WTC11 (cell line): ENCODE results near the gene CS. TPM values are rescaled to one million over a fixed set of nuclear protein-coding genes. Genes with fewer than 3 reads are reported as not detected.

Source experiments
- ATAC-seq: fragments of 200-7000 bp; cut with Tn5 transposase; 2 replicates; pipeline ENCODE4 v1.10.0; 2021; ENCODE audit warnings: mild to moderate bottlenecking, moderate library complexity
- CTCF ChIA-PET: fragments of 300-600 bp; sonication (Branson Sonifier 250); formaldehyde crosslinking; loops from one replicate; lab custom pipeline; 2021; ENCODE audit warnings: antibody characterized with exemption; lab: Charles Lee
- POLR2A ChIA-PET: fragments of 350-600 bp; sonication (Branson Sonifier 250); formaldehyde crosslinking; loops from one replicate; lab custom pipeline; 2021; ENCODE audit warnings: antibody characterized with exemption; lab: Charles Lee
- DNase-seq: peaks from one replicate; pipeline ENCODE4 v3.0.0; 2021; ENCODE audit warnings: low spot score
- H3K27ac Mint-ChIP-seq: 2 replicates; pipeline ENCODE4 v1.8.0; 2021; ENCODE audit warnings: mixed read lengths
- H3K27me3 Mint-ChIP-seq: 2 replicates; pipeline ENCODE4 v1.8.0; 2021; ENCODE audit warnings: low read depth, mild to moderate bottlenecking, moderate library complexity, mixed read lengths
- H3K36me3 Mint-ChIP-seq: 2 replicates; pipeline ENCODE4 v1.8.0; 2021; ENCODE audit warnings: mixed read lengths
- H3K4me1 Mint-ChIP-seq: 2 replicates; pipeline ENCODE4 v1.8.0; 2022; ENCODE audit warnings: mixed read lengths
- H3K4me3 Mint-ChIP-seq: 2 replicates; pipeline ENCODE4 v1.8.0; 2021; ENCODE audit warnings: mild to moderate bottlenecking, moderate library complexity, mixed read lengths
- H3K9me3 Mint-ChIP-seq: 2 replicates; pipeline ENCODE4 v1.8.0; 2021; ENCODE audit warnings: mixed read lengths
- AFF4 ChIP-seq: sonication (generic); formaldehyde crosslinking; IDR thresholded peaks from 2 replicates; pipeline ENCODE4 v1.8.1; 2023; ENCODE audit warnings: mild to moderate bottlenecking, missing genetic modification reagents, borderline replicate concordance
- AR ChIP-seq: fragments of 250-450 bp; sonication (Bioruptor Pico); IDR thresholded peaks from 2 replicates; pipeline ENCODE4 v1.9.0; 2021; ENCODE audit warnings: mild to moderate bottlenecking
- ATF1 ChIP-seq: sonication (generic); formaldehyde crosslinking; IDR thresholded peaks from 2 replicates; pipeline ENCODE4 v1.8.1; 2023; ENCODE audit warnings: mild to moderate bottlenecking, moderate library complexity, missing genetic modification reagents
- E2F1 ChIP-seq: sonication (generic); formaldehyde crosslinking; IDR thresholded peaks from 2 replicates; pipeline ENCODE4 v1.8.0; 2022; ENCODE audit warnings: mild to moderate bottlenecking, missing genetic modification reagents
- ETV6 ChIP-seq: sonication (generic); formaldehyde crosslinking; IDR thresholded peaks from 2 replicates; pipeline ENCODE4 v1.8.1; 2022; ENCODE audit warnings: mild to moderate bottlenecking, missing genetic modification reagents
- FOXK1 ChIP-seq: sonication (generic); formaldehyde crosslinking; IDR thresholded peaks from 2 replicates; pipeline ENCODE4 v1.8.0; 2022; ENCODE audit warnings: mild to moderate bottlenecking, moderate library complexity, missing genetic modification reagents
- FOXP1 ChIP-seq: sonication (generic); formaldehyde crosslinking; IDR thresholded peaks from 2 replicates; pipeline ENCODE4 v1.8.0; 2022; ENCODE audit warnings: missing genetic modification reagents, mild to moderate bottlenecking, moderate library complexity, borderline replicate concordance
- GTF2I ChIP-seq: fragments of 250-450 bp; sonication (Bioruptor Pico); conservative IDR thresholded peaks from 2 replicates; pipeline ENCODE4 v1.4.0; 2021; ENCODE audit warnings: mild to moderate bottlenecking
- ZMAT4 ChIP-seq: fragments of 250-450 bp; sonication (Bioruptor Pico); IDR thresholded peaks from 2 replicates; pipeline ENCODE4 v1.9.0; 2021; ENCODE audit warnings: mild to moderate bottlenecking
- ZNF281 ChIP-seq: sonication (generic); formaldehyde crosslinking; IDR thresholded peaks from 2 replicates; pipeline ENCODE4 v1.8.0; 2023; ENCODE audit warnings: mild to moderate bottlenecking, missing genetic modification reagents
- ZNF425 ChIP-seq: fragments of 250-450 bp; sonication (Bioruptor Pico); conservative IDR thresholded peaks from 2 replicates; pipeline ENCODE4 v1.9.0; 2021; ENCODE audit warnings: mild to moderate bottlenecking
- total RNA-seq: library from RNA; stranded (reverse); gene quantifications from 3 replicates; pipeline ENCODE4 v1.2.3, GENCODE V29; 2021

Gene CS
- total RNA-seq, 1 experiment from 2014 or later = 275 TPM

GRCh38 chr12:56241424-56242303 lies 58.5 kb downstream of the CS start (continued):
- TF ChIP-seq AFF4 (CRISPR knock-in tag) = no peak
- no peak for TF ChIP-seq ATF1

- peaks cover 6% of the 10 kb centered on the region for H3K4me1 Mint-ChIP-seq
- no peaks in the 10 kb centered on the region for H3K9me3 Mint-ChIP-seq
- peaks cover 23% of the 10 kb centered on the region for H3K36me3 Mint-ChIP-seq
- CTCF ChIA-PET = interaction anchor here (0.8 to 1.7 kb wide), 5 partner anchors 16 to 48 kb away, joined by 3 to 8 read pairs (median 4); partner anchors contain the start of genes ANKRD52, RNF41 and SMARCC2
- peaks cover 24% of the 10 kb centered on the region for H3K27me3 Mint-ChIP-seq
- DNase-seq (peak; percentile 29), ATAC-seq (peak; percentile 73)
- H3K4me3 Mint-ChIP-seq = no peak overlapping the region
- POLR2A ChIA-PET = interaction anchor here (1.0 to 2.2 kb wide), 2 partner anchors 16 to 75 kb away, joined by 3 to 7 read pairs; partner anchors contain the start of gene RNF41
- H3K27ac Mint-ChIP-seq = no peak overlapping the region
- TF ChIP-seq ETV6 (CRISPR knock-in tag) = no peak
These were observed 62.6 kb downstream of the CS start for GRCh38 chr12:56237552-56237951.

- no peak for ATAC-seq
- Mint-ChIP-seq H3K9me3 (no peaks in the 10 kb centered on the region), H3K4me3 (no peak overlapping the region), H3K36me3 (peaks cover 18% of the 10 kb centered on the region), H3K4me1 (peaks cover 6% of the 10 kb centered on the region), H3K27ac (no peak overlapping the region), H3K27me3 (peaks cover 27% of the 10 kb centered on the region)
- ChIA-PET POLR2A (interaction anchor here (0.6 to 2.2 kb wide), 3 partner anchors 16 to 74 kb away, joined by 3 to 7 read pairs (median 3); partner anchors contain the start of gene RNF41), CTCF (interaction anchor here (0.8 to 4.4 kb wide), 6 partner anchors 15 to 85 kb away, joined by 3 to 18 read pairs (median 4); partner anchors contain the start of genes ANKRD52, RNF41 and SMARCC2)
- TF ChIP-seq AR (CRISPR knock-in tag) (no peak), FOXK1 (CRISPR knock-in tag) (no peak), E2F1 (CRISPR knock-in tag) (no peak)
- DNase-seq = no peak
These were observed 63.1 kb downstream of the CS start for GRCh38 chr12:56236985-56237384.

GRCh38 chr12:56236091-56236490 lies 64.0 kb downstream of the CS start:
- H3K27ac Mint-ChIP-seq = no peak overlapping the region
- peaks cover 9% of the 10 kb centered on the region for H3K36me3 Mint-ChIP-seq
- ATAC-seq = no peak
- TF ChIP-seq GTF2I (CRISPR knock-in tag) = no peak
- TF ChIP-seq ZMAT4 = no peak
- no peak for TF ChIP-seq ZNF281
- TF ChIP-seq FOXP1 (CRISPR knock-in tag) = no peak
- TF ChIP-seq ZNF425 = no peak

More at GRCh38 chr12:56236091-56236490, 64.0 kb downstream of the CS start:
- Mint-ChIP-seq H3K9me3 (no peaks in the 10 kb centered on the region), H3K27me3 (peaks cover 30% of the 10 kb centered on the region), H3K4me3 (no peak overlapping the region), H3K4me1 (peaks cover 6% of the 10 kb centered on the region)
- ChIA-PET CTCF (interaction anchor here (0.7 to 4.4 kb wide), 4 partner anchors 22 to 401 kb away, joined by 3 to 18 read pairs (median 6); partner anchors contain the start of gene ANKRD52), POLR2A (interaction anchor here (0.6 to 2.2 kb wide), 2 partner anchors 15 to 42 kb away, joined by 3 to 7 read pairs; partner anchors contain the start of gene RNF41)
- no peak for DNase-seq
